ENCODE measurements around the gene NT5DC3. TPM values are rescaled to one million over a fixed set of nuclear protein-coding genes. Genes with fewer than 3 reads are reported as not detected.

Gene NT5DC3
- total RNA-seq, 4 donors from 2014 or later, result 64.5 to 185 (median 131) TPM

DNA sequence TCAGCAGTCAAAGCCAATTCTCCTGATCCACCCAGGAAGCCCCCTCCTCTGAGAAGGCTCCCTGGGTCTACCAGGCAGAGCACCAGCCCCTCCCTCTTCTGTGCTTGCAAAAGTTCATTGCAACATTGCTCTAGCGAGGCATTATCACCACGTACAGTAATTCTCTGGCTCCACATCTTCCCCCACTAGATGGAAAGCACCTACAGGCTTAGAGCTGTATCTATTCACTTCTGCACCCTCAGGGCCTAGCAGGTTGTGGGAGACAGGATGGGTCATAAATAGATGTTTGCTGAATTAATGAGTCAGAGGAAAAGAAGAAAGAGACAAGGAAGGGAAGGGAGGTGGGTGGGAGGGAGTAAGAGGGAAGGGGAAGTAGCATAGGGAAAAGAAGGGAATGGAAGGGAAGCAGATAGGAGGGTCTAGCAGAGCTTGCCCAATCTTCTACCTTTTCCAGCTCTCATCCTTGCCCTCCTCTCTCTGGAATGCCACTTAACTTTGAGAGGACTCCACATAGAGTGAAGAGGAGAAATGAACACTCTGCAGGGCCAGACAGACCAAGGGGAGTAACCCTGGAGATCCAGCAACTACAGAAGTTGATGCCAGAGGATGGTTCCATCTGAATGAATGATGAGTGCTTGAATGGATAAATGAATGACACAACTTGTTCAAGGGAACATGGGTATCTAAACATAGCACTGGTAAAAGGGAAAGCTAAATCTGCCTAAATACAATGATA, 42.0 kb upstream of the NT5DC3 start:
- no peaks in the 10 kb centered on the region for H3K4me1 ChIP-seq
- 55 to 80% methylated on average over 2 of the region's 2 CpGs for WGBS, 2 donors (ENCODE audit: low coverage in 1 of 2)
- H3K4me3 ChIP-seq, result no peak overlapping the region
- ATAC-seq, result no peak
- H3K27ac ChIP-seq, result no peak overlapping the region
- no peaks in the 10 kb centered on the region for H3K27me3 ChIP-seq
- no peaks in the 10 kb centered on the region for H3K9me3 ChIP-seq
- H3K36me3 ChIP-seq, result no peaks in the 10 kb centered on the region
- TF ChIP-seq, protein P1, sequence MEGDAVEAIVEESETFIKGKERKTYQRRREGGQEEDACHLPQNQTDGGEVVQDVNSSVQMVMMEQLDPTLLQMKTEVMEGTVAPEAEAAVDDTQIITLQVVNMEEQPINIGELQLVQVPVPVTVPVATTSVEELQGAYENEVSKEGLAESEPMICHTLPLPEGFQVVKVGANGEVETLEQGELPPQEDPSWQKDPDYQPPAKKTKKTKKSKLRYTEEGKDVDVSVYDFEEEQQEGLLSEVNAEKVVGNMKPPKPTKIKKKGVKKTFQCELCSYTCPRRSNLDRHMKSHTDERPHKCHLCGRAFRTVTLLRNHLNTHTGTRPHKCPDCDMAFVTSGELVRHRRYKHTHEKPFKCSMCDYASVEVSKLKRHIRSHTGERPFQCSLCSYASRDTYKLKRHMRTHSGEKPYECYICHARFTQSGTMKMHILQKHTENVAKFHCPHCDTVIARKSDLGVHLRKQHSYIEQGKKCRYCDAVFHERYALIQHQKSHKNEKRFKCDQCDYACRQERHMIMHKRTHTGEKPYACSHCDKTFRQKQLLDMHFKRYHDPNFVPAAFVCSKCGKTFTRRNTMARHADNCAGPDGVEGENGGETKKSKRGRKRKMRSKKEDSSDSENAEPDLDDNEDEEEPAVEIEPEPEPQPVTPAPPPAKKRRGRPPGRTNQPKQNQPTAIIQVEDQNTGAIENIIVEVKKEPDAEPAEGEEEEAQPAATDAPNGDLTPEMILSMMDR (IDR thresholded peaks at IDR 0.05), result no peak
- no peak for TF ChIP-seq POLR2AphosphoS5 (IDR thresholded peaks at IDR 0.05)
- no peak for TF ChIP-seq POLR2A (IDR thresholded peaks at IDR 0.05)
- no peak for TF ChIP-seq EP300 (IDR thresholded peaks at IDR 0.05)

DNA sequence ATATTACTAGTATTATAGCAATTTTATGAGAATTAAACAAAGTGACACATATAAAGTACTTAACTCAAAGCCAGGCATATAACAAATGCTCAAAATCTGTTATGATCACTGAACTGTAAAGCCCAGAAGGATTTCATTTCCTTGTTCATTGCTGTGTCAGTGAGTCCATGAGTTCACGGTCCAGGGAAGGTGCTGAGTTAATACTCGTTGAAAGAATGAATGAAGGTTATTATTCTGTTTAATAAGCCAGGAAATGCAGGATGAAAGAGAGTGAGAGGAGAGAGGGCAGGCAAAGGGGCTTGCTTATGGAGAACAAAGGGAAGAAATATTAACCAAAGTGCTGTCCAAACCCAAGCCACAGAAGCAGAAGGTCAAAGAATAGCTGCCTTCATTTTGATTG, 40.2 kb upstream of the NT5DC3 start:
- no peak for ATAC-seq
- WGBS, 2 donors (ENCODE audit: low coverage in 1 of 2), result 34 to 90% methylated on average over 2 of the region's 2 CpGs
- Histone ChIP-seq H3K4me3 (no peak overlapping the region), H3K9me3 (no peaks in the 10 kb centered on the region), H3K36me3 (no peaks in the 10 kb centered on the region), H3K4me1 (no peaks in the 10 kb centered on the region), H3K27ac (no peak overlapping the region), H3K27me3 (no peaks in the 10 kb centered on the region)
- TF ChIP-seq, protein P1 (IDR thresholded peaks at IDR 0.05), result no peak
- TF ChIP-seq POLR2A (IDR thresholded peaks at IDR 0.05) (no peak), EP300 (IDR thresholded peaks at IDR 0.05) (no peak), POLR2AphosphoS5 (IDR thresholded peaks at IDR 0.05) (no peak)

DNA sequence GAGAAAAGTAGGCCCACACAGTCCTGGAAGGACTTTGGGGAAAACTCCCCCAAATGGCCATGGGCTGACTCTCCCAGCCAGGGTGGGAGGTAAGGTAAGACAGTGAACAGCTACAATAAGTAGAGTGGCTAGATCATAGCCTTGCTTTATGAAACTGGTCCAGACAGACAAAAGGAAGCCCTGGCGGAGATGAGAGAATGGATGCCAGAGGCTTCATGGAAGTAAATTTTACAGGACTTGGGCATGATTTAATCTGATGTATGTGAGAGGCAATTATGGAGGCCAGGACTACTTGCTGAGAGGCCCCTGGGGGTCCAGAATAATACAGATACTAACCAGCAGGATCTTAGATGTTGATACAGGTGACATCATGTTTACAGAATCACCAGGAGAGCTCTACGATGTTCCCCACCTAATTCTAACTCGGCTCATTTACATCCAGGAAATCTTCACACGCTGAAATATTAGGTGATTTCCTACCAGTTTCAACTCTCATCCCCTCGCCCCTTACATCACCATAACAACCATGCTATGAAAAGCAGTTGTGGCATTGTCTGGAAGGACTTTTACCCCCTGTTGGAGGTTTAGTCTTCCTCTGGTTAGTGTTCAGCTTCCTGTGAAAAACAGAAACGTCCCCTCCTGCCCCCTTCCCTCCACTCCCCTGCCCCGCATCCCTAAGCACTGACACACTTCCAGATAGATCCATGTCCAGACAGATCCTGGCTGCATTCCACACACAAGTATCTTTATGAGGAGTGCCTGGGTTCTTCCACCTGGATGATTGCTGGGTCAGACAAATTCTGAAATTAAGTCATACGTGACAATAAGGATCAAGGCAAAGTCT, 39.5 kb upstream of the NT5DC3 start:
- 42 to 53% methylated on average over 8 of the region's 8 CpGs for WGBS, 2 donors (ENCODE audit: low coverage in 1 of 2)
- Histone ChIP-seq H3K27ac (no peak overlapping the region), H3K4me3 (no peak overlapping the region), H3K4me1 (no peaks in the 10 kb centered on the region), H3K9me3 (no peaks in the 10 kb centered on the region), H3K36me3 (no peaks in the 10 kb centered on the region), H3K27me3 (no peaks in the 10 kb centered on the region)
- ATAC-seq, result no peak
- TF ChIP-seq POLR2AphosphoS5 (IDR thresholded peaks at IDR 0.05) (no peak), POLR2A (IDR thresholded peaks at IDR 0.05) (no peak), EP300 (IDR thresholded peaks at IDR 0.05) (no peak)
- TF ChIP-seq, protein P1 (IDR thresholded peaks at IDR 0.05), result no peak

DNA sequence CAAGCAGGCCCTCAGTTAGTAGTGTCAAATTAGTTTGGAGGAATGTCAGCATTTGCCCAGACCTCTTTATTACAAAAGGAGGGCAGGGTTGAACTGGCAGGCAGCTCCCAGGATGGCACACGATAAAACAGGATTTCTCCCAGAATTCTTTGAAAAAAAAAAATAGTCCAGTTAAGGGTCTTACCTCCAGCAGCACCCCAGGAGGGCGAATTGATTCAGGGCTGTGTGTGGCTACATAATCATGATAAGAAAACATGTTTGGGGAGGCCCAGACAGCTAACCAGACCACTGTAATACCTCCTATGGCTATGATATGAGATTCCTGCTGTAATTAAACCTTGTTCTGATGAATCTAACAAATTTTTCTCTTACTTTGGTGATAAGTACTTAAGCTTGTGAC, 38.8 kb upstream of the NT5DC3 start:
- no peak for ATAC-seq
- no peaks in the 10 kb centered on the region for H3K9me3 ChIP-seq
- no peaks in the 10 kb centered on the region for H3K36me3 ChIP-seq
- H3K4me1 ChIP-seq, result no peaks in the 10 kb centered on the region
- no peak overlapping the region for H3K4me3 ChIP-seq
- no peaks in the 10 kb centered on the region for H3K27me3 ChIP-seq
- H3K27ac ChIP-seq, result no peak overlapping the region
- WGBS, 2 donors (ENCODE audit: low coverage in 1 of 2), result 78% methylated on average over 1 of the region's 2 CpGs; no CpG with 5 or more reads in 1 of the 2 donors
- TF ChIP-seq, protein P1 (IDR thresholded peaks at IDR 0.05), result no peak
- TF ChIP-seq POLR2AphosphoS5 (IDR thresholded peaks at IDR 0.05), result no peak
- no peak for TF ChIP-seq POLR2A (IDR thresholded peaks at IDR 0.05)
- TF ChIP-seq EP300 (IDR thresholded peaks at IDR 0.05), result no peak
